Liver (tissue), 5 donors: ENCODE measurements around the gene NADSYN1. TPM values are rescaled to one million over a fixed set of nuclear protein-coding genes. Genes with fewer than 3 reads are reported as not detected.

Experiments used
- polyA plus RNA-seq, 2 donors: library from polyadenylated mRNA; stranded (reverse) in 1 of 2; unstranded in 1 of 2; fragments of 200-250 nt in 1 of 2; fragments of >200 nt in 1 of 2; fragmentation: Nextera tagmentation in 1 of 2; extraction: Ambion mirVana in 1 of 2; gene quantifications; one replicate each; pipeline versions ENCODE4 v1.2.1 to v1.2.3, GENCODE V29; 2013 to 2015
- small RNA-seq: library from RNA; depleted of rRNA; stranded (forward); fragments of <200 nt; gene quantifications from one replicate; pipeline ENCODE3, GENCODE V24; 2014
- total RNA-seq, 2 donors: library from RNA; depleted of rRNA; stranded (reverse); fragments of >200 nt; gene quantifications; one replicate each; pipeline ENCODE4 v1.2.3, GENCODE V29; 2014
- donor health status: healthy.
- donor health status: healthy.
- donor health status: healthy.

NADSYN1 gene
- total and polyA plus RNA-seq, 4 donors = 16.6 to 33.6 (median 22.2) TPM

Small RNA genes lying within 50 kb of the gene (small RNA-seq; reads per million reads assigned to genes)
- not detected for gene MIR6754

Other genes with a start within 250 kb of the NADSYN1 start
- gene SHANK2, start 200.6 kb upstream of the NADSYN1 start, total RNA-seq = 10 to 100 TPM; 15.8 to 36.4 TPM
- 1 to 10 TPM; 5.4 to 9.0 TPM for gene SHANK2, start 200.6 kb upstream of the NADSYN1 start, polyA plus RNA-seq
- gene DHCR7, start 4.8 kb upstream of the NADSYN1 start, total RNA-seq = 100 to 1,000 TPM; 149 to 224 TPM
- gene DHCR7, start 4.8 kb upstream of the NADSYN1 start, polyA plus RNA-seq = 100 to 1,000 TPM in 1 of 2 donors, 10 to 100 TPM in 1; 56.9 to 195 TPM
- gene KRTAP5-7, start 74.1 kb downstream of the NADSYN1 start, total RNA-seq = under 1 TPM in 1 of 2 donors, not detected in 1; 0.19 TPM
- gene KRTAP5-7, start 74.1 kb downstream of the NADSYN1 start, polyA plus RNA-seq = not detected
- not detected for gene KRTAP5-8, start 84.8 kb downstream of the NADSYN1 start, total RNA-seq
- gene KRTAP5-8, start 84.8 kb downstream of the NADSYN1 start, polyA plus RNA-seq = not detected
- not detected for gene KRTAP5-9, start 95.2 kb downstream of the NADSYN1 start, total RNA-seq
- gene KRTAP5-9, start 95.2 kb downstream of the NADSYN1 start, polyA plus RNA-seq = under 1 TPM in 1 of 2 donors, not detected in 1; 0.06 TPM
- gene KRTAP5-10, start 112.4 kb downstream of the NADSYN1 start, total RNA-seq = under 1 TPM in 1 of 2 donors, not detected in 1; 0.14 TPM
- not detected for gene KRTAP5-10, start 112.4 kb downstream of the NADSYN1 start, polyA plus RNA-seq
- gene KRTAP5-11, start 129.7 kb downstream of the NADSYN1 start, total RNA-seq = not detected
- not detected for gene KRTAP5-11, start 129.7 kb downstream of the NADSYN1 start, polyA plus RNA-seq